ENCODE results near the gene HS1BP3. TPM values are rescaled to one million over a fixed set of nuclear protein-coding genes. Genes with fewer than 3 reads are reported as not detected.

The HS1BP3 gene
- total and polyA plus RNA-seq, 2 donors (not counting 3 experiments of a cell fraction or from before 2014, with no cell fraction given) = 27.4 to 33.1 TPM

GRCh38 chr2:20568501-20569463 is 82.1 kb downstream of the HS1BP3 start:
- H3K4me3 ChIP-seq (replicated peaks in 1 of 3; ENCODE audit: insufficient read depth in 1 of 3, low read depth in 1 of 3, low read length in 3 of 3) = no peak overlapping the region
- ChIA-PET POLR2A (interaction anchor here (0.6 to 2.6 kb wide), 7 partner anchors 10 to 121 kb away, joined by 3 to 34 read pairs (median 4); partner anchors contain the start of gene RHOB), CTCF (interaction anchor here (0.6 to 2.2 kb wide), 8 partner anchors 11 to 125 kb away, joined by 3 to 16 read pairs (median 4); no protein-coding TSS in a partner anchor)
- intact Hi-C loops (cut with micrococcal nuclease) = loop anchor here (1.0 kb wide), 6 partner anchors 11 to 118 kb away; no protein-coding TSS in a partner anchor
- H3K9ac ChIP-seq (replicated peaks; ENCODE audit: extremely low read depth, insufficient read depth, low read length) = peak overlapping the region; percentile 95
- dilution Hi-C loops (cut with MboI; ENCODE audit: extremely low pct_ligation_motif_present, low sequenced_read_pairs) = no loop called here
- H3K79me2 ChIP-seq (ENCODE audit: control insufficient read depth, insufficient read depth, low read length) = no peaks in the 10 kb centered on the region
- H2AFZ ChIP-seq (ENCODE audit: low read depth, low read length) = no peak overlapping the region
- H3K36me3 ChIP-seq (ENCODE audit: control insufficient read depth in 2 of 2, extremely low read depth in 1 of 2, insufficient read depth in 2 of 2, low read length in 2 of 2) = no peaks in the 10 kb centered on the region
- peak overlapping the region; percentile 100 for H3K27ac ChIP-seq (ENCODE audit: insufficient read depth, low read depth, low read length)
- DNase-seq (ENCODE audit: low read depth, low spot score) = peak; percentile 98
- BruUV-seq (replicated peaks) = TSS peak; percentile 20
- peak; percentile 100 for FAIRE-seq
- H3K27me3 ChIP-seq (ENCODE audit: control insufficient read depth in 2 of 2, insufficient read depth in 2 of 2, low read length in 2 of 2) = no peaks in the 10 kb centered on the region
- H3K9me3 ChIP-seq (replicated peaks; ENCODE audit: control insufficient read depth, insufficient read depth, low read length) = no peaks in the 10 kb centered on the region
- peak; percentile 92 for TF ChIP-seq FOS (IDR thresholded peaks at IDR 0.05; ENCODE audit: borderline replicate concordance, insufficient read depth, low read length)
- TF ChIP-seq POLR2A (IDR thresholded peaks at IDR 0.05; ENCODE audit: low read depth, low read length) = peak; percentile 72
- TF ChIP-seq MYC (IDR thresholded peaks at IDR 0.05; ENCODE audit: low read depth, low read length) = no peak
- peak; percentile 85 for TF ChIP-seq POLR2AphosphoS5 (IDR thresholded peaks at IDR 0.05; ENCODE audit: insufficient read depth, low read depth, low read length)
- no peak for TF ChIP-seq CTCF (IDR thresholded peaks at IDR 0.05; ENCODE audit: extremely low read depth in 1 of 2, insufficient read depth in 1 of 2, low read depth in 1 of 2, low read length in 2 of 2)
- peak; percentile 28 for TF ChIP-seq MAX (IDR thresholded peaks at IDR 0.05; ENCODE audit: insufficient read depth, insufficient read length)
- peak; percentile 31 for TF ChIP-seq GATA2 (IDR thresholded peaks at IDR 0.05; ENCODE audit: insufficient read depth, insufficient read length, low read depth, low read length)
- no peak for TF ChIP-seq EZH2 (IDR thresholded peaks at IDR 0.05; ENCODE audit: borderline replicate concordance, low read depth, low read length, severe bottlenecking)
- peak; percentile 96 for TF ChIP-seq JUN (IDR thresholded peaks at IDR 0.05; ENCODE audit: borderline replicate concordance, insufficient read depth, insufficient read length, low read depth)
- no peak overlapping the region for H3K4me2 ChIP-seq (ENCODE audit: insufficient read depth, low read length)
- no peaks in the 10 kb centered on the region for H4K20me1 ChIP-seq (replicated peaks; ENCODE audit: control insufficient read depth, extremely low read depth, insufficient read depth, low read length)
- peaks cover 72% of the 10 kb centered on the region for H3K4me1 ChIP-seq (ENCODE audit: control insufficient read depth, extremely low read depth, insufficient read depth, low read length)
- no peaks in the 10 kb centered on the region for H3K9me1 ChIP-seq (replicated peaks; ENCODE audit: control insufficient read depth, extremely low read depth, insufficient read depth, low read length)
